Measurements from ENCODE around the gene MT1H.
A peak's percentile ranks its signal among the peaks of the same experiment; 100 is the strongest.
"Not testable (repeated sequence)": the region's sequence is repeated elsewhere in the genome, so short reads cannot be mapped to it uniquely, and the experiment has no call there.

MT1H gene

DNA sequence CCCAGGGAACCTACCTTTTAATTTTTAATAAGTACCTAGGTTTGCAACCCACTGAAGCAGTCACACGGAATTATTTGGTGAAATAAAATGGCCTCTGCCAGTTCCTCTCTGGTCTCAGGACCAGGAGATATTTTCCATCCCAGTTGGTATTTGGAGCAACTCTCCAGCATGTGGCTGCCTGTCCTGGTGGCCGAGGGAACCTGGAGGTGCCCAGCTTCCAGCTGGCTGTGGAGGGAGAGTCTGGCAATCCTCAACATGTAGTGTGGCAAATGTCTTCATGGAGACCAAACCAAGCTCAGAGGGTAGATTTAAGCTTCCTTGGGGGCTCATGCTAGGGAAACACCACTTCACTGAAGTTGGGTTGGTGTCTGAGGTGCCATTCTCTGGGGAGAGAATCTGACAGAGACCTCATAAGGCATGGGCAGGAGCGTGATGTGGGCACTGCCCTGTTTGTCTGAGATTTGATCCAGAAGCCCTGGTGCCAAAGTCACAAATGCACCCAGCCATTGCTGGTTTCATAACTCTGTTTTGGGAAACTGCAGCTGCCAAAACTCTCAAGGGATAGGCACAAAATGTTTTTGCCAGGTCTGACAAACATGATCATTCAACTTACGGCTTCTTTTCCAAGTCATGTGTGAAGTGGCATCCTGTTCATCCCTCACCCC is 15.4 kb downstream of the MT1H start:
- DNase-seq, result no peak

DNA sequence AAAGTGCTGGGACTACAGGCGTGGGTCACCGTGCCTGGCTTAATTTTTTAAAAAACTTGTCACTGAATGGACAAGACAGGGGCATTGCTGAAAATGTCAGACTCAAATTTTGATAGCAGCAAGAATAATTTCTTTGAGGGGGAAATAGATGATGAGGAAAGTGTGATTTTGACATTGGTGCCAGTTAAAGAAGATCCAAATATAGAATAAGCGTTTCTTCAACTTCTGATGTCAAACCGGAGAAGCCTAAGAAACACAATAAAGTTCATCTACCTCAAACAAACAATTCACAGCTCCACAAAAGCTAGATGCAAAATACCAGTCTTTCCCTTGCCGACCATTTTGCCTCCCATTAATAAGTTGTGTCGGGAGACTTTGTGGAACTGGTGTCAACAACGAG is 17.1 kb downstream of the MT1H start:
- no peak for DNase-seq

DNA sequence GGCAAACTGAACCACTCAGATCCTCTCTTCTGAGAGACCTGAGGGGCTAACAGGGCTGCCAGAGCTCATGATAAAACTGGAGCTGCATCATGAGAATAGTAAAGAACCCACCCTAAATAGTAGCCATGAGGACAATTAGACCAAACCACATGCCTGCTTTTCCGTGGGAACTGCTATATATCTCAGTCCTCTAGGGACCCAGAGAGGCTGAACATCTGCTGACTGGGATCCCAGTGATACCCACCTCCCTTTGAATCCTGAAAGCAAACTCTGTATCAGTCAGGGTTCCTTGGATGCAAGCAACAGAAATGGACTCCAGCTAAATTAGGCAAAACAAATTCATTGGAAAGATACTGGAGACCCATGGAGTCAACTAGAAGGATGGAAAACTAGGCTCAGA is 19.1 kb downstream of the MT1H start:
- DNase-seq, result no peak

DNA sequence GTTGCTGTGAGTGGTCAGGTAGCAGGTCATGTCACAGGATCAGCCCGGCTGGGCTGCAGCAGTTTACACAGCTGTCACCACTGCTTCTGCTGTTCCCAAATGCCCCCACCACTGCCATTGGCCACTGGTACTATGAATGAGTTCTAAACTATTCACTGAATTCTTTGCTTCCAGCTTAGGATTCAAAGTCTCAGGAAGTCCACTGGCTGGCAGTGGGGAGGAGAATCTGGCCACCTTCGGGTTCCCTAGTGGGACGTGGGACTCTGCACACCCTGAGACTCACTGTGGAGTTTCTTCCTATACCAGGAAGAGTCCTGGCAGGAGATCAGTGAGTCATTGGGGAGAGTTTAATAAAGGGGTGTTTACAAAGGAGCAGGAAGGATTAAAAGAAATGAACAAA is 19.6 kb downstream of the MT1H start:
- DNase-seq, result no peak

DNA sequence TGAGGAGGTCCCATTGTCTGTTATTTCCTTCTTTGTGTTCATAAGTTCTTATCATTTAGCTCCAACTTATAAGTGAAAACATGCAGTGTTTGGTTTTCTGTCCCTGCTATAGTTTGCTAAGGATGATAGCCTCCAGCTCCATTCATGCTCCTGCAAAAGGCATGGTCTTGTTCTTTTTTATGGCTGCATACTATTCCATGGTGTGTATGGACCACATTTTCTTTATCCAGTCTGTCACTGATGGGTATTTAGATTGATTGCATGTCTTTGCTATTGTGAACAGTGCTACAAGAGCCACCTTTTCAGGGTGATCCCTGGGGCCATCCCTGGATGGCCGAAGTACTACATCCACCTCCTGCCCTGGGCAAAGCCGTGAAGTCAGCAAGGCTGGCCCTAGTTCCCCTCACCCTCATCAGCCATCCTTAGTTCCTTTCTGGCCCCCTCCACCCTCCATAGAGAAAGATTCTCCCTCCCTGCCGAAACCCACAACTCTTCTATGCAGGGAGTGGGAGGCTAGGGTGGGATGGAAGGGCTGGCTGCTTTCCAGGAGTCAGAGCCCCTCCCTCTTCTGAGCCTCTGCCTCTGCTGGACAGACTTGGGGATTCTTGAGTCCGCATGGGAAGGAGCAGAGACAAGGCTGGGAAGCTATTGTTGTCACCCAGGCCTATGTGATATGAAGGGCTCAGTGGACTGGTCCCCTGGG is 21.0 kb downstream of the MT1H start:
- no peak for DNase-seq

DNA sequence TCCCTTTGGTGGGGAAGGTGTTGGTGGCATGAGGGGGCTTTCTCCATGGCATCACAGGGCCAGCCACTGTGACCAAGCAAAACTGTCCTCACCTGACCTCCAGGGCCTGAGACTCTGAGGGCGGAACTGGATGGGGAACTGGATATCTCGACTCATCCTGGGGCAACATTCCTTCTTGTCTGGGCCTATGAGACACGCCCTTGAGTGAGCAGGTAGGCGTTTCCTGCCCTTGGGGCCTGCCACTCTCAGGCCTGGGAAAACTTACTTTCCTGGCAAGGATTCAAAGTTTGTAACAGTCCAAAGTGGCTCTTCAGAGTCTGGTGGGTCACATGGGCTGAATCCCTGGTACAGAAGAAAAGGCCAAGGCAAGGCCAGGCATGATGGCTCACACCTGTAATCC is 22.3 kb downstream of the MT1H start:
- no peak for DNase-seq

DNA sequence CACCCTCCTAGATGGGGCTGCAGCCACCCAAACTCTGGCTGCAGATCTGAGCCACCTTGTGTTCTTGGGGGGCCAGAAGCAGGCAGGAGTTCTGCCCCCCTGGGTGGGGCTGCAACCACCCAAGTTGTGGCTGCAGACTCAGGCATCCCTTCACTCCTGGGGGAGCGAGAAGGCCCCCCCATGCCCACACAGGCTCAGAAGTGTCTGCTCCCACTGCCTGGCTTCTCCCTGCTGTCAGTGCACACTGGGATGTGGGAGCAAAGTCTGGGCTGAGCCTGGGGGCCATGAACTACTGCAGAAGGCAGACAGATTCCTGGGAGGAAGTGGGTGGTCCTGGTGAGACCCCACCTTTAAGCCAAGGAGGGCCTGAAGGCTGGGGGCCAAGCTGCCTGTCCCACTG is 25.6 kb downstream of the MT1H start:
- DNase-seq, result no peak

DNA sequence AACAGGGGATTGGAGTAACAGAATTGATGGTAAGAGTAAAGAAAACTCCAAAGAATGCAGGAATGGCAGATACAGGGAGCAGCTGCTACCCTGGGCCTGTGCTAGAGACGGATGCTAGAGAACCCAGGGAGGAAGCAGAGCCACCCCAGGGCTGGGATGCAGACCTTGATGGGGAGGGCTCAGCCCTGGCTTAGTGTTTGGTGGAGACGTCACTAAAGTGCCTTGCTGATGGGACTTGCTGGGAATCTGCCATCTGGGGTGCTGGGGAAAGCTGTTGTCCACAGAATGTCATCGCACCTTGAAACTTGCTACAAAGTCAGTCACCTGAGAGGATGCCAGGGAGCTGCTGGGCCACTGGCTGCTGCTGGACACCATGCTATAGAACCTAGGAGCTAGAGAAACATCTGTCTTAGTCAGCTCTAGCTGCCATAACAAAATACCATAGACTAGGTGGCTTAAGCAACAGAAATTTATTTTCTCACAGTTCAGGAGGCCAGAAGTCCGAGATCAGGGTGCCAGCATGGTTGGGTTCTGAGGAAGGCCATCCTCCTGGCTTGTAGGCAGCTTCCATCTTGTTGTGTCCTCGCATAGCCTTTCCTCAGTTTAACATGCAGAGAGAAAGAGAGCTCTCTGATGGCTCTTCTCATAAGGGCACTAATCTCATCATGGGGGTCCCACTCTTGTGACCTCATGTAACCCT is 28.0 kb downstream of the MT1H start:
- no peak for DNase-seq

DNA sequence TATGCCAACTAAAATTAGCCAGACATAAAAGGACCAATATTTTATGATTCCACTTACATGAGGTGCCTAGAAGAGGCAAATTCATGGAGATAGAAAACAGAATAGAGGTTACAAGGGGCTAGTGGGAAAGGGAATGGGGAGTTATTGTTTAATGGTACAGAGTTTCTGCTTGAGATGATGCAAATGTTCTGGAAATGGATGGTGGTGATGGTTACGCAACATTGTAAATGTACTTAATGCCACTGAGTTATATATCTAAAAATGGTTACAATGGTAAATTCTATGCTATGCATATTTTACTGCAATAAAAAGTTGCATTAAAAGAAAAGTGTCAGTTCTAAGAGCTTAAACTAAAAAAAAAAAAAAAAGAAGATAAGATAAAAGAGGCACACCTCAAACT is 30.6 kb downstream of the MT1H start:
- no peak for DNase-seq

DNA sequence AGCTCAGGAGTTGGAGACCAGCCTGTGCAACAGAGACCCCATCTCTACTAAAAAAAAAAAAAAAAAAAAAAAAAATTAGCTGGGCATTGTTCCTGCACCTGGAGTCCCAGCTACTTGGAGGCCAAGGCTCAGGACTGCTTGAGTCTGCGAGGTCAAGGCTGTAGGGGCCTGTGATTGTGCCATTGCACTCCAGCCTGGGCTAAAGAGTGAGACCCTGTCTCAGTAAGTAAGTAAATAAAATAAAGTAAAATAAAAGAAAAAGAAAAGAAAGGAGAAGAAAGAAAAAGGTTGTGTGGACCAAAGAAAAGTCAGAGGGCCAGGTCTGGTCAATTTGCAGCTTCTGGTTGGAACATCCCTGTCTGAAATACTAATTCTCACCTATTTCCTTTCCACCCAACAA is 31.0 kb downstream of the MT1H start:
- no peak for DNase-seq

DNA sequence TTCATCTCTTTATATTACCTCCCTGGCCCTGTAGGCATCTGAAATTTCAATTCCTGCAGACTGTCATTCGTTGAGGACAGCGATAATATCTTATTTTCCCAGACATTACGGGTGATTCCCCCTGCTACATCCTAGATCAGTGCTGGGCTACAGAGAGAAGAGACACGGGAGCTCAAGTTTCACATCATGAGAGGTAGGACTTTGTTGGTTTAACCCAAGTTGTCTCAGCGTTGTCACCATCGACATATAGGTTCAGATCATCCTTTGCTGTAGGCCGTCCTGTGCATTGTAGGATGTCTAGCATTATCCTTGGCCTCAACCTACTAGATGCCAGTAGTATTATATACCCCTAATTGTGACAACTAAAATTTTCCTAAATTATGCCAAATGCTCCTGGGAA is 31.9 kb downstream of the MT1H start:
- DNase-seq, result no peak

DNA sequence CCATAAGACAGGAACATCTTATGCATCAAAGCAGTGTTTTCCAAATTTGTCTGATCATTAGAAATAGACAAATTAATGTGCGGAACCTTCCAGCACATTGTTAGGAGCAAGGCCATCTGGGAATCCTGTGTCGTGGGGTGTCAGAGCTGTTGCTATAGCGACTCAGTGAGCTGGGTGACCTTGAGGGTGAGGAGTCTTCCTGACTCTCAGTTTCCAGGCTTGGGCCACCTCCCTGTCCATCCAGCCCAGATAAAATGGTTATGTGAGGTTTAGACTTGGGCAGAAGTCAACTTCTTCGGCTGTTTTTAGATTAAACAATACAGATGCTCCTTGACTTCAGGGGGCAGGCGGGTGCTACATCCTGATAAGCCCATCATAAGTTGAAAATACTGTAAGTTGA is 33.2 kb downstream of the MT1H start:
- no peak for DNase-seq

DNA sequence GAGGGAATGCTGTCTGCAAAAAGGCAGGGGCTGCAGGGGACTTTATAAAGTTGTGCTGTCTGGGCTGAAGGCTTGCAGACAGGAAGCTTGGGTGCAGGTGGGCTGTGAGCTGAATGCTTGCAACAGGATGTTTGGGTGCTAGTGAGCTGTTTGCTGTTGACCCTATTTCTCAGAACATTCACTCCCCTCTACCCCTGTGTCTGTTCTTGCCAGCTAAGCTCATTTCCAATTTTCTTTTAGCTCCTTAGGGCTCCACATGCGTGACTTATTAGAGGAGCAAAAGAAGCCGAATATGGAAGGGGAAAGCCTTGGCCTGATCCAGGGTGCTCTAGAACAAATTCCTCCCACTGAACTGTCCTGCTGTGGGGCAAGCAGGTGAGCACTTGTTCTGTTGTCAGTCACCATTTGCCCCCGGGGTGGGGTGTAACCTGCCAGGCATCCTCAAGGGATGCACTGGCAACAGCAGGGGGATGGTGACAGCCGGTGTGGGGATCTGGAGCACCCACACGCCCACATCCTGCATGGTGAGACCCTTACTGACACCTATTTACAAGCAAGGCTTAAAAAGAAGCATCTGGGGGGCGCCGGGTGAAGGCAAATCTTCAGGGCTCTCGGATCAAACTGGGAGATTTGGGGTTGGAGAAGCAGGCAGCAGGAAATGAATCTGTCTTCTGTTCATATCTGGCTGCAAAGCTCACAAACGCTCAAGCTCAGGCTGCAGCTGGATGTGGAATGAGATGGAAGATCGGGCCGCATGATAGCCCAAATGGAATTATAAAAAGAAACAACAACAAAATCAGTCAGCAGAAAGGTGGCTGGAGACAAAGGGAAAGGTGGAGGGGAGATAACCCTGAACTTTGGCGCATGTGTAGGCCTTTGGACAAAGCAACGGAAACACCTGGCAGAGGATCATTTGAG is 39.2 kb downstream of the MT1H start:
- peak in 2 of 4 experiments; percentile 20 to 35 for DNase-seq

DNA sequence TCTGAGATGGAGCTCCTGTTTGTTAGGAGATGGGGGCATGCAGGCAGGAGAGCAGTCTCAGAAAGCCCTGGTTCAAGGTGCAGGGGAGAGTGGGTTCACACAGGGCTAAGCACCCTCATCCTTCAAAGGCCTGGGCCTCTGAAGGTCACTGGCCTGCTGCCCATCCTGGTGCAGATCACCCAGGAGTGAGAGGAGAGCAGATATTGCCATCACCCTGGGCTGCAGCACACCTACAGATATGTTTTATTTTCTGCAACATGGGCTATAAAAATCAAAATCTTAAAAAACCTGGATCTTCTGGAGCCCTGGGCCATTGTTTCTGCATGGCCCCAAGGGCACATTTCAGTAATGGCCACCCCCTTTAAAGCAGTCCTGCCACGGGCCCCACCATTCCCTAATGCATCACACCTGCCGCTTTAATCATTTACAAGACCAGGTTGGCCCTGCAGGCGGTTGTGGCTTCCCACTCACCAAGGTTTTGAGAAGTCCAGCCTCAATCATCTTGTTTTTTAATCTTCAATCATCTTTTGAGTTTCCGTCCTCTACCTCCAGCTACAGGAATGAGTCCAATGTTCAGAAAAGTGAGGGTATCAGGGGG is 39.9 kb downstream of the MT1H start:
- DNase-seq, result no peak

DNA sequence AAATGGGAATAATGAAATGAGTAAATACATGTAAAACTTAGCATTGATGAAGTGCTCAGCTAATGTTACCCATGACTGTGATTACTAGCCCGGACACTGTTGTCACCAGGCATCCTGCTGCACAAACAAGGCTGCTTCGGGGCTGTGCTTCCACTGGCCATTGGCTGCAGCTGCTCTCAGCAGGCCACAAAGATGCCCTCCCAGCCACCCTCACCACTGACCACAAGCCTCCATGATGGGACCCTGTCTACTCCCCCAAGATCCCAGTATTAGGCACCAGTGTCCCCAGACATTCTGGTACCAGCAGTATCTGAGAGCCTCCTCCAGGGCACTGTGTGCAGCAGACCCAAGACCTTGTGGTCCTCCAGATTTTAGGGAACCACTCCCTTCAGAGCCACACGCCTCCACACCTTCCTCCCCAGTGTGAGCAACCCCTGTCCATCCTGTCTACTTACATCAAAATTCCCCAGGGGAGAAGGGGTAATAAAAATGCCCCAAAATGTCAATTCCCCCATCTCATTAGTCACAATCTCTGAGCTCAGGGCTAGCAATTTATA is 40.6 kb downstream of the MT1H start:
- no peak for DNase-seq

DNA sequence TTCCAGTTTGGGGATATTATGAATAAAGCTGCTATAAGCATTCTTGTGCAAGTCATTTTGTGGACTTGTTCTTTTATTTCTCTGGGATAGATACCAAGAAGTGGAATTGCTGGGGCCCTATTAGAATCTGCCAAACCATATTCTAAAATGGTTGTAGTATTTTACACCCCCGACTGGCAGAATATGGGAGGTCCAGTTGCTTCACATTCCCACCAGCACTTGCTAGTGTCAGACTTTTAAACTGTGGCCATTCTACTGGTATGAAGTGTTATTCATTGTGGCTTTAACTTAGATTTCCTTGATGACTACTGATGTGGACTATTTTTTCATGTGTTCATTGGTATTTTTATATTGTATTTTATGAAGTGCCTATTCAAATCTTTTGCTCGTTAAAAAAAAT is 42.2 kb downstream of the MT1H start:
- DNase-seq, result no peak

DNA sequence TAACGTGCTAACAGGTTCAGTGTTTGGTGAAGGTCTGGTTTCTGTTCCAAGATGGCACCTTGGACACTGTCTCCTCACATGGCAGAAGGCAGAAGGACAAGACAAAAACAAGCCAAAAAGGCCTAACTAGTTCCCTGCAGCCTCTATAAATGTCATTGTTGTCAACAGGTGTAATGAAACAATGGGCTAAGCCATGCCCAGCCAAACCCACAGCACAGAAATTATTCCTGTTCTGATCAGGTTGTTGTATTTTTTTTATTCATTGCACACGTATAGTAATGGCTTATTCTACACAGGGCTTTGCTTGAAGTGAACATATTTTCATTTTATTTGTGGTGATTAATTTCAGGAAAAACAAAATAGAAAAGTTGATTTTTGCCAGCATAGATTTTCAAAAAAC is 44.2 kb downstream of the MT1H start:
- DNase-seq, result no peak

DNA sequence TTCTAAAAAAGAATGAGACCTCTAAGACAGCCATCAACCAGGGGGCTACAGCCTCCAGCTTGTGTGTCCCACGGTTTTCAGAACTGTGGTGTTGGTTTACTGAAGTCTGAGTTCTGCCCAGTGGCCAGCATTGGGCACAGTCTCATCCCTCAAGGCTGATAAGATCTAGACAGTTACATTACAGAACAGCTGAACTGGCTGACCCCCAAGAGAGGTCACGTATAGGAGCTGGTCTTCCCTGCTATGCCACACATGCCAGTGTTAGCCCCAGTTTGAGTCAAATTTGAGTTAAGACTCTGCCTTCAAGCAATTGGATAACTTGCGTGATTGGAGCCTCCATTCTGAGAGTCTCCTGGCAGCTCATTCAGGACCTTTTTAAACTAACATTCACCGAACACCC is 45.5 kb downstream of the MT1H start:
- no peak for DNase-seq

DNA sequence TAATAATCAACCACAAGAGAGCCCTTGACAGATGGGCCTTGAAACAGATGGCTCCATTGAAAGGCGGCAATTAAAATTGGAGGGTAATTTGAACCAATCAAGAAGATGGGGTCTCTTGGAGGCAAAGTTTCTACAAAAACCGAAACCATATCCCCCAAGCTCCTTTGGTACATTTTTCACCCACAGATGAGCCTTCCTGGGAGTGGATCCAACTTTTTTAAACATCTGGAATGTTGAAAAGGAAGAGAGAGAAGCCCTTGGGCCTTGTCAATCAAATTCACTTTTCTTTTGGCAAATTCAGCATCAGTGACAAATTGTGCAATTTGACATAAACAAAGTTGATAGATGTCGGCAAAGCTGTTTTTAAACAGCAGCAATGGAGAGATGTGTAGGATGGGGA is 47.1 kb downstream of the MT1H start:
- DNase-seq, result no peak

DNA sequence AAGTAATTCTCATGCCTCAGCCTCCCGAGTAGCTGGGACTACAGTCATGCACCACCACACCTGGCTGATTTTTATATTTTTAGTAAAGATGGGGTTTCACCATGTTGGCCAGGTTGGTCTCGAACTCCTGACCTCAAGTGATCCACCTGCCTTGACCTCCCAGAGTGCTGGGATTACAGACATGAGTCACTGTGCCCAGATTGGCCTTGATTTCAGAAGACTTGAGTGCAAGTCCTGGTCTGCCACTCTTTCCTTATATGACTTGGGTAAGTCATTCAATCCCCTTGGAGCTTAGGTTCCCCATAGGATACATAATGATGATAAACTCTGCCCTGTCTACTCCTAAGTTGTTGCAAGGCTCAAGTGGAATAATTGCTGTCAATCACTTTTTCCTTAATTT is 47.9 kb downstream of the MT1H start:
- not testable (repeated sequence) for DNase-seq

Measured in activated naive CD4-positive, alpha-beta T cell (primary cell).